GM21737 (cell line): ENCODE data around the gene FAM169A.
"Not testable (repeated sequence)": the region's sequence is repeated elsewhere in the genome, so short reads cannot be mapped to it uniquely, and the experiment has no call there.

Source experiments
- ATAC-seq: cut with Tn5 transposase; IDR thresholded peaks from one replicate; pipeline ENCODE4 v1.9.1; 2021; ENCODE audit warnings: mild to moderate bottlenecking, moderate library complexity; ENCODE audit not compliant: unreplicated experiment

Gene FAM169A, protein sequence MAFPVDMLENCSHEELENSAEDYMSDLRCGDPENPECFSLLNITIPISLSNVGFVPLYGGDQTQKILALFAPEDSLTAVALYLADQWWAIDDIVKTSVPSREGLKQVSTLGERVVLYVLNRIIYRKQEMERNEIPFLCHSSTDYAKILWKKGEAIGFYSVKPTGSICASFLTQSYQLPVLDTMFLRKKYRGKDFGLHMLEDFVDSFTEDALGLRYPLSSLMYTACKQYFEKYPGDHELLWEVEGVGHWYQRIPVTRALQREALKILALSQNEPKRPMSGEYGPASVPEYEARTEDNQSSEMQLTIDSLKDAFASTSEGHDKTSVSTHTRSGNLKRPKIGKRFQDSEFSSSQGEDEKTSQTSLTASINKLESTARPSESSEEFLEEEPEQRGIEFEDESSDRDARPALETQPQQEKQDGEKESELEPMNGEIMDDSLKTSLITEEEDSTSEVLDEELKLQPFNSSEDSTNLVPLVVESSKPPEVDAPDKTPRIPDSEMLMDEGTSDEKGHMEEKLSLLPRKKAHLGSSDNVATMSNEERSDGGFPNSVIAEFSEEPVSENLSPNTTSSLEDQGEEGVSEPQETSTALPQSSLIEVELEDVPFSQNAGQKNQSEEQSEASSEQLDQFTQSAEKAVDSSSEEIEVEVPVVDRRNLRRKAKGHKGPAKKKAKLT

DNA sequence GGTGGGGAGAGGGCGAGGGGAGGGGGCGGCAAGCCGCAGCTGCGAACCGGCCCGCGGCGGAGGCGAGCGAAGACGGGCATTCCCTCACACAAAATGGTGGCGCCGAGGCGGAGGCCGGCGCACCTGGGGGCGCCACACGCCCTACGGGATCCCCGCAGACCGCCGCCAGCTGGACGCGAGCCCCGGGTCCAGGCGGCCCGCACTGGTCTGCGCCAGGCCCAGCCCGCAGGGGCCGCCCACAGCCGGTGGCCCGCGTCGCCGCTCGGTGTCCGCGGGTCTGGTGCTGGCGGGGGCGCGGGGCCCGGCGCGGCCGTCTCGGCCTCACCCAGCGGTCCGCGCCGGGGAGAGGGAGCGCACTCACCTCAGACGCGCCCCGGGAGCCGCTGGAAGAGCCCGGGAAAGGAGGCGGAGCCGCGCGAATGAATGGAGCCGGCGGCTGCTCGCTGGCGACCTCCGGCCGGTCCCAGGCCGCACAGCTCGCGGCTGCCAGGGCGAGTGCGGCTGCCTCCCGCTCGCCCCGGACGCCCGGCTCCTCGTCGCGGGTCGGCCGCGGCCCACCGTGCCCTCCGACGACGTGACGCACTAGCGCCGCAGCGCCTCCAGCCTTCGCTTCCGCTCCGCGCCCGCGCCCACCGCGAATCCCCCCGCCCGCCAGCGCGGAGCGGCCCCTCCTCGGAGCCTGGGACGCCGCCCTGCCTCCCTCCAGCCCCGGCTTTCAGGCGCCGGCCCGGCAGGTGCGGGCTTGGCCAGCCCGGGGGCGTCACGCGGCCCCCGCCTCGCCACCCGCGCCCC, at the start of gene FAM169A:
Gene FAM169A, minus strand, starts transcription at position 584 of the 792 bp plus-strand sequence. CDS start 24,711 bp downstream, outside the sequence.
- ATAC-seq: no peak

DNA sequence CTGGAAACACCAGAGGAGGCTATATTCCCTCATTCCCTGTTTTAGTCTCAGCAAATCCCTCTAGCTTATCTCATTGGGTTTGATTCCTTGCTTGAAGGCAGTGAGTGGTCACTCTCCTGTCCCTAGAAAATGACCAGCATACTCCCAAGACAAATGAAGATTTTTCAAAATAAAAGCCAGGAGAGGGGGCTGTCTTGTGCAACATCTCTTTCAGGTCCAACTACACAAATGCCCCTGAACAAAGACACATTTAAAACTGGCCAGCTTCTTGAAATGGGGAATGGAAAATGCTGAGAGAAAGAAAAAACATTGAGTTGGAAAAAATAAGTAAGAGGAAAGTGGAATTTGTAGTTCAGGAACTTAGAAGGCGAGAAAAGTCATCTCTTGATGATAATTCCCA, 49.3 kb upstream of the FAM169A start:
- ATAC-seq: no peak

DNA sequence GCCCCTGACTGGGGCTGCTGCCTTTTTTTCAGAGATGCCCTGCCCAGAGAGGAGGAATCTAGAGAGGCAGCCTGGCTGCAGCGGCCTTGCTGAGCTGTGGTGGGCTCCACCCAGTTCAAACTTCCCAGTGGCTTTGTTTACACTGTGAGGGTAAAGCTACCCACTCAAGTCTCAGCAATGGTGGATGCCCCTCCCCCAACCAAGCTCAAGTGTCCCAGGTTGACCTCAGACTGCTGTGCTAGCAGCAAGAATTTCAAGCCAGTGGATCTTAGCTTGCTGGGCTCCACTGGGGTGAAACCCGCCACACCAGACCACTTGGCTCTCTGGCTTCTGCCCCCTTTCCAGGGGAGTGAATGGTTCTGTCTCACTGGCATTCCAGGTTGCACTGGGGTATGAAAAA, 45.2 kb upstream of the FAM169A start:
- not testable (repeated sequence) for ATAC-seq

DNA sequence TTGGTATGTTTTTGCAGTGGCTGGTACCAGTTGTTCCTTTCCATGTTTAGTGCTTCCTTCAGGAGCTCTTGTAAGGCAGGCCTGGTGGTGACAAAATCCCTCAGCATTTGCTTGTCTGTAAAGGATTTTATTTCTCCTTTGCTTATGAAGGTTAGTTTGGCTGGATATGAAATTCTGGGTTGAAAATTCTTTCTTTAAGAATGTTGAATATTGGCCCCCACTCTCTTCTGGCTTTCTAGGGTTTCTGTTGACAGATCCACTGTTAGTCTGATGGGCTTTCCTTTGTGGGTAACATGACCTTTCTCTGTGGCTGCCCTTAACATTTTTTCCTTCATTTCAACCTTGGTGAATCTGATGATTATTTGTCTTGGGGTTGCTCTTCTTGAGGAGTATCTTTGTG, 43.7 kb upstream of the FAM169A start:
- not testable (repeated sequence) for ATAC-seq

DNA sequence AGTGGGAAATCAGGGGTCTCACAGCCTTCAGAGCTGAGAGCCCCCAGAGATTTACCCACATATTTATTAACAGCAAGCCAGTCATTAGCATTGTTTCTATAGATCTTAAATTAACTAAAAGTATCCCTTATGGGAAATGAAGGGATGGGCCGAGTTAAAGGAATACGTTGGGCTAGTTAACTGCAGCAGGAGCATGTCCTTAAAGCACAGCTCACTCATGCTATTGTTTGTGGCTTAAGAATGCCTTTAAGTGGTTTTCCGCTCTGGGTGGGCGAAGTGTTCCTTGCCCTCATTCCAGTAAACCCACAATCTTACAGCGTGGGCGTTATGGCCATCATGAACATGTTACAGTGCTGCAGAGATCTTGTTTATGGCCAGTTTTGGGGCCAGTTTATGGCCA, 42.0 kb upstream of the FAM169A start:
- ATAC-seq: not testable (repeated sequence)

DNA sequence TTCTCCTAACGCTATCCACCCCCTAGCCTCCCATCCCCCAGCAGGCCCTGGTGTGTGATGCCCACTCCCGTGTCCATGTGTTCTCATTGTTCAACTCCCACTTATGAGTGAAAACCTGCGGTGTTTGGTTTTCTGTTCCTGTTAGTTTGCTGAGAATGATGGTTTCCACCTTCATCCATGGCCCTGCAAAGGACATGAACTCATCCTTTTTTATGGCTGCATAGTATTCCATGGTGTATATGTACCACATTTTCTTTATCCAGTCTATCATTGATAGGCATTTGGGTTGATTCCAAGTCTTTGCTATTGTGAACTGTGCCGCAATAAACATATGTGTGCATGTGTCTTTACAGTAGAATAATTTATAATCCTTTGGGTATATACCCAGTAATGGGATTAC, 38.5 kb upstream of the FAM169A start:
- ATAC-seq: not testable (repeated sequence)

DNA sequence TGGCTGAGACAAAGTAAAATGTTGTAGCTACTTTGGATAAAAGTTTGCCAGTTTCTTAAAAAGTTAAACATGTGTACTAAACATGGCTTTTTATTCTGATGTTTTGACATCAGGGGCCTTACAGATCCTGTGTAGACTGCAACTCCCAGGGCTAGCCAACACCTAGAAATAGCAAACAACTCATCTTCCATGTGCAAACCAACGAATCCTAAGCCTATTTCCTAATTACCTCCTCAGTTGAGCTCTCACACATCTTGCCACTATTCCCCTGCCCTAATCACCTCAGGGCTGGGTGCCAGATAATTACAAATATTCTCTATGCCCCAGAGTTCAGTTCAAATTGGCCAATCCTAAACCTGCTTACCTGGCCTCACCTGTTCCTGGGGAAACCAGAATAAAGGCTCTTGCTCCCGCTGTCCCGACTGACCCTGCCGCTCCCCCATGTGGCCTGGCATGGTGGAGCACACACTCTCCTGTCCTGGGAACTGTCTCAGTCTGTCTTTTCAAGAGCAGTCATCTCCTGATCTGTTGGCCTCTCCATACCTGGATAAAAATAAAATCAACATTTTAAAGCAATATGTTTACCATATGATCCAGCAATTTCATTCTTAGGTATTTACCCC, 37.1 kb upstream of the FAM169A start:
- no peak for ATAC-seq

DNA sequence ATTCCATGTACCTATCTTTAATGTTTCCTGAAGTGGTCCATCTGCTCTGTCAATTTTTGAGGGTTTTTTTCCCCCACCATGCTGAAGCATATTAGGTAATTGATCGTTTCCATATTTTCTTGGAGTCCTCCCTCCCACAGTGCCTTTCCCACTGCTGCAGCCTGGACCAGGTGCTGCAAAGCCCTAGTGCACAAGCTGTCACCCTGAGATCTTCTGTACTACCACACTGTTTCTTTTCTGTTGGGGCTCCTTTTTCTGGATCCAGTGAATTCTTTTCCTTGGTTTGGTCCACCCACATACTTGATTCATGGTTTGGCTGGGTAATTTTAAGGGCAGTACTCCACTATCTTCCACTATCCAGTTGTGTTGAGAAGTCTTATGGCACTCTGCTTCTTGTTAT, 30.9 kb upstream of the FAM169A start:
- ATAC-seq: no peak

DNA sequence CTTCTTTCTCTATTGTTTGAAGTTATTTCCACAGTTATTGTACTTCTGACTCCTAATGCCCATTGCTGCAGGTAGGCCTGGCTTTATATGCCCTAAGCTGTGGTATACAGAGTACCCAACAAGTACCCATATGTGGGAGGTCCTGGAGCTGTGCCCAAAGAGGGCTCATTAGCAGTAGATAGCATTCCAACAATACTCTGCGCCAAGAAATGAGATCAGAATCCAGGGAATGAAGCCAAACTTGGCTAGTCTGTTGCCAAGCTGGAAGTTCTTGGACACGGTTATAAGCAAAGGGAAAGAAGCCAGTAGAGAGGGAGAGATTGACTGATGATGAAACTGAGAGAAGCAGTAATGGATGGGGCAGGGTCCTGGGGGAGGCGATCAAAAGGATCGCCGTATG, 29.7 kb upstream of the FAM169A start:
- ATAC-seq: no peak

DNA sequence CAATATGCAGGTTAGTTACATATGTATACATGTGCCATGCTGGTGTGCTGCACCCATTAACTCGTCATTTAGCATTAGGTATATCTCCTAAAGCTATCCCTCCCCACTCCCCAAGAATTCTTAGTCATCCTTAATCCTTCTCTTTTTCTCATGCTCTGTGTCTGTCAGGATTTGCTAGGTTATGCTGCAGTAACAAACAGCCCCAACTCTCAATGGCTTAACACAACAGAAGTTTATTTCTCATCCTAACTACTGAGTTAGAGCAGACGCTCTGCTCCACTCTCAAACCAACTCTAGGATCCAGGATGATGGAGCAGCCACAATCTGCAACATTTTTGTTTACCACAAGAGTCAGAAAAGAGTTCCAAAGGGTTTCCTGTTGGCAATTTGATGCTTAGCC, 28.2 kb upstream of the FAM169A start:
- no peak for ATAC-seq

DNA sequence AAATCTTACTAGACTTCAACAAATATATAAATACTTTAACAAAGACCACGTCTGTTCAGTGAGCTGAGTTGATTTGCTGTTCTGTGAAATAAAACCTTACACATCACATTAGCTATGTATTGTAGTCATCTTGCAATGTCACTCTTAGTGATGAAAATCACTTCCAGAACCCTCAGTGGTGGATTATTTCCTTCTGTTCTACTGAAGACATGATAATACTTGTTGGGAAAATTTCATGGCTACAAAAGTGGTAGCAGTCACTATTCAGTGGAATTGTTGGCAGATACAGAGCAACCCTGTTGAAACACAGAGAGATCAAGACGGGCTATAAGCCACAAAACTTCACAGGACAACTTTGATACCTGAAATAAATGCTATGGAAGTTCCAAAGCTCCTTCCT, 26.7 kb upstream of the FAM169A start:
- ATAC-seq: no peak

DNA sequence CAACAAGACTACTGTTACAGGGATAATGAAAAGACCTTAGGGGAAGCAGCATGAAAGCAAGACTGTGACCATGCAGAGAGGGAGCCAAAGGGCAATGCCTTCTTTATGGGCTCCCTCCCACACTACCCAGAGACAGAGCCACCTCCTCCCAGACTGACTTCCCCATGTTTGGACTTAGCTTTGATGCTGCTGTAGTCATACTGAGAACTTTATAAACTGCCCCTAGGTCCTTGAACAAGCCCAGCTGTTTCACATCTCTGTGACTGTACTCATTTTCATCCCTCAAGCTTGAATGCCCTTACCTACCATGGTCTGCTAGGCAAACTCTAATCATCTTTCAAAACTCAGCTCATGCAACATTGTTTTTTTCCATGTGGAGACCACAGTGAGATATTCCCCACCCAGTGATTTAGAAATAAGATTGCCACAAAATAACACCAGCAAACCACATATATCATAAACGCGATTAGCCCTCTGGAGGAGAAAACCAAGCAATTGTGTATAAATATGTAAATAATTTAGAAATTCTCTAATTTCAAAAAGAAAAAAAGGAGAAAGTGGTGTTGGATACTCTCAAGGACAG, 23.4 kb upstream of the FAM169A start:
- ATAC-seq: no peak

DNA sequence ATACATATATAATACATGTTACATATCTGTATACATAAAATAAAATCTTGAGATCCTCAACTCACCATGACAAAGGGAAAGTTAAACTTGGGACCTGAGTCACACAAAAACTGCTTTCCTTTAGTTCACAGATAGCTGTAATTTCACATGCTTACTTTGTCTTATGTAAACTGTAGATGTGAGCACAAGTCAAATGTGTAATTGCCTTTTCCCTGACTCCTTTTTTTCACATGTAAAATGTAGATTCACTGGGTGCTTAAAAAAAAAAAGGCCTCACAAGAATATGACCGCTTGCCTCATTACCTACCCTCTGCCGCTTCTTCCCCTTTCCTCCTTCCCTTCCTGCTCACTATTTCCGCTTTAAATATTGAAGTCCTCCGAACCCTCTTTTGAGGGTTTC, 21.9 kb upstream of the FAM169A start:
- no peak for ATAC-seq

DNA sequence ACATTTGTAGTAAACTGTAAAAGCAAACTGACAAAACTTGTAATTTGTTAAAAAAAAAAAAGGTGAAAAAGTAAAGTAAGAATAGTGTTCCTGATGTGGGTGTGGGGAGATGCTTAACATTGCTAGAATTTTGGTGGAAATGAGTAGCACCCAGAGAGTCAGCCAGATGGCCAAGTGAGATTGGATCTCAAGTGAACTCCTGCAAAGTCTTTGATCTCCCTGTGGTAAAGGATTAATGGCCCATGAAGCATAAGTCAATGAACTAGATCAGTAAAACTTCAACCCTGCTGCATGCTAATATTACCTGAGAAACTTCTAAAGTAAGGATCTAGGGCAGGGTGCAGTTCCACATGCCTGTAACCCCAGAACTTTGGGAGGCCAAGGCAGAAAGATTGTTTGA, 19.0 kb upstream of the FAM169A start:
- no peak for ATAC-seq

DNA sequence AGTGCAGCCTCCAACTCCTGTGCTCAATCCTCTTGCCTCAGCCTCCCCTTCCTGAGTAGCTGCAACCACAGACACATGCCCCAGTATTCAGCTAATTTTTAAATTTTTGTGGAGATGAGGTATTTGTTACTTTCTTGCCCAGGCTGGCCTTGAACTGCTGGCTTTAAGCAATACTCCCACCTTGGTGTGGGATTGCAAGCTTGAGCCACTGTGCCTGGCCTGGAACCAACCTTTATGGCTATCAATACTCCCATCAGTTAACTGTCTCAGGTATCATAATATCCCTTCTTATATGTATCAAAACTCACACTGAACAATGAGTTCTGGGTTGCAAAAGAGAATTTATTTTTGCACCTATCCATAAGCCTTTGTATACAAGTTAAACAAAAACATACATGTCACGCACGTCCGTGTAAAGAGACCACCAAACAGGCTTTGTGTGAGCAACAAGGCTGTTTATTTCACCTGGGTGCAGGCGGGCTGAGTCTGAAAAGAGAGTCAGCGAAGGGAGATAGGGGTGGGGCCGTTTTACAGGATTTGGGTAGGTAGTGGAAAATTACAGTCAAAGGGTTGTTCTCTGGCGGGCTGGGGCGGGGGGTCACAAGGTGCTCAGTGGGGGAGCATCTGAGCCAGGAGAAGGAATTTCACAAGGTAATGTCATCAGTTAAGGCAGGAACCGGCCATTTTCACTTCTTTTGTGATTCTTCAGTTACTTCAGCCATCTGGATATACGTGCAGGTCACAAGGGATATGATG, 16.4 kb upstream of the FAM169A start:
- ATAC-seq: not testable (repeated sequence)

DNA sequence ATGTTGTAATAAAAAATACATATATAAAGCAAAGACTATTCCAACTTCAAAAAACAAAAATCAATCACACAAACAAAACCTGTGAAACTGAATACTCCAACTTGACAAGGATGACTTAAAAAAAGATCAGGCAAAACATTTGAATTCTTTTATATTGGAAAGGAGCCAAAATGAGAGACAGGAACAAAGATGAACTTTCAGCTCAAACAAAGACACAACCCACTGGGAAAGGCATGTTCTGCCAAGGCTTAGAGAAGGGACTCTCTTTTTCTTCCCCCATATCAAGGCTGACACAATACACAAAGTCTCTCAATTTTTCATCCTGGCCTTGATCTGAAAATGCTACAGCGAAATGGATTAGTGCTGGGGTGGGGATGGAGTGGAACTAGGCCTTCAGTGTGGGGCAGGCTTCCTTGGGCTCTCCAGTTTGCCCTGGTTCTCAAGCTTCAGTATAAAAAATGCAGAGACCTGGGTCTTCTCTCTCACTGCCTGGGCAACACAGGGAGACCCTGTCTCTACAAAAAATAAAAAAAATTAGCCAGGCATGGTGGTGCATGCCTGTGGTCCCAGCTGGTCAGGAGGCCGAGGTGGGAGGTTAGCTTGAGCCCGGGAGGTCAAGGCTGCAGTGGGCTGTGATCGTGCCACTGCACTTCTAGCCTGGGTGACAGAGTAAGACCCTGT, 11.6 kb upstream of the FAM169A start:
- ATAC-seq: no peak

DNA sequence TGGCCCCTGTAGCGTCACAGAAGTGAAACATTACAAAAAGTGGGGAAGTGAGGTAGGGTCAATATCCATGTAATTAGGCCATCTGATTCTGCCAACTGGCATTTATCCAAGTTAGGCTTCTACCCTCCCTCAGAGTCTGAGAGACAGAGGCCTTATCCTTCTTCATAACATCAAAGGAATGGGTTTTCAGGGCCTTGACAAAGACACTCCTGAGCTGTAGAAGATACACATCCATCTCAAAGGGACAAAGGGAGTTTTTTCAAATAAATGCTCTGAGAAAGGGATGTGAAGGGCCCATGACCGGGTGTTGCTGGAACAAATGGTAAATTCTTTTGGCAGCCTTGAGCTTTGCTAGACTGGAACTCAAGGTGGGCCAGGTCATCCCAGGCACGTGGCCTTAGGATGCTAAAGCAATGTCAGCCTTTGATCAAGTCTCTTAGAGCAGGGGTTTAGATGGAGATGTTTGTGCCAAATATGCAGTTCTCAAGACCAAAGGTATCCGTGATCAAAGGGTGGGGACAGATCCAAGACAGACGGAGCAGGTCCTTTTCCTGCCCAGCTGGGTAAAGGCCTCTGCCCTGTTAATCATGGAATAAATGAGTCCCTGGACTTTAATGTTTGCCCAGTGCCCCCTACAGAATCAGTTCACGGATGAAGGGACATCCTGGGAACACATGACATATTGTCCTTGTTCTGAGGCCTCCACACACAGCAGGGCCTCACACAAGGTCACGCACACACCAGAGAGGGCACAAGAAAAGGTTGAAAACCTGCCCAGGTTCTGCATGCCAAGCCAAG, 10.0 kb upstream of the FAM169A start:
- no peak for ATAC-seq

DNA sequence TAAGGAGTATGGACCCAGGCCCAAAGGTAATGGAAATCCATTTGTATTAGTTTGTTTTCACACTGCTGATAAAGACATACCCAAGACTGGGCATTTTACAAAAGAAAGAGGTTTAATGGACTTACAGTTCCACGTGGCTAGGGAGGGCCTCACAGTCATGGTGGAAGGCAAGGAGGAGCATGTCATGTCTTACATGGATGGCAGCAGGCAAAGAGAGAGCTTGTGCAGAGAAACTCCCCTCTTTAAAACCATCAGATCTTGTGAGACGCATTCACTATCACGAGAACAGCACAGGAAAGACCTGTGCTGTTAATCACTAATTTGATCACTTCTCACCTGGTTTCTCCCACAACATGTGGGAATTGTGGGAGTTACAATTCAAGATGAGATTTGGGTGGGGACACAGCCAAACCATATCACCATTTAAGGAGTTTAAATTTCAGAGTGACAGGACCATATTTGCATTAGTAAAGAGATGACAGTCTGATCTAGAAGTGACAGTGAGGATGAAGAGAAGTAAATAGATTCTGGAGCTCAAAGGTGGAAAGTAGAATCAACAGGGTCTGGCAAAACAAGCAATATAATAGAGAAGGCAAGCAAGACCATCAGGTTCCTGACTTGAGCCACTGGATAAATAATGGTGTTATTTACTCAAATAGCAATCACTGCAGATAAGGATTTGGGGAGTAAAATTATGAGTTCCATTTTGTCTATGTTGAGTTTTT, 7.5 kb upstream of the FAM169A start:
- ATAC-seq: no peak
